Neural cell (in vitro differentiated cells): ENCODE results near the gene ADGRD1. TPM values are rescaled to one million over a fixed set of nuclear protein-coding genes. Genes with fewer than 3 reads are reported as not detected.

Source experiments
- H2AFZ ChIP-seq: fragments of 200-600, 300-800 bp; sonication (generic), shearing (Covaris generic); 2 replicates; pipeline ENCODE4 v1.6.0; 2014; ENCODE audit warnings: low read depth, mild to moderate bottlenecking, antibody characterized with exemption, low read length, moderate library complexity
- H3F3A ChIP-seq: fragments of 200-600 bp; shearing (Covaris generic); 2 replicates; pipeline ENCODE4 v1.6.1; 2016; ENCODE audit warnings: mild to moderate bottlenecking, moderate library complexity, mixed read lengths, antibody characterized with exemption, low read length; ENCODE audit not compliant: insufficient read depth, poor library complexity, severe bottlenecking
- H3K27ac ChIP-seq: fragments of 200-600, 300-800 bp; sonication (generic), shearing (Covaris generic); 2 replicates; pipeline ENCODE4 v1.5.1; 2014; ENCODE audit warnings: mild to moderate bottlenecking, low read length, moderate library complexity
- H3K27me3 ChIP-seq: fragments of 300-800, 200-600 bp; sonication (generic), shearing (Covaris generic); 2 replicates; pipeline ENCODE4 v1.6.0; 2014; ENCODE audit warnings: mild to moderate bottlenecking, low read depth, low read length, moderate library complexity; ENCODE audit not compliant: insufficient read depth
- H3K36me3 ChIP-seq: fragments of 300-800, 200-600 bp; sonication (generic), shearing (Covaris generic); 2 replicates; pipeline ENCODE4 v1.5.1; 2014; ENCODE audit warnings: mild to moderate bottlenecking, antibody characterized with exemption, low read length, moderate library complexity; ENCODE audit not compliant: insufficient read depth
- H3K4me2 ChIP-seq: fragments of 300-800, 200-600 bp; sonication (generic), shearing (Covaris generic); 2 replicates; pipeline ENCODE4 v1.6.0; 2014; ENCODE audit warnings: mild to moderate bottlenecking, low read length
- H3K4me3 ChIP-seq: fragments of 300-800, 200-600 bp; sonication (generic), shearing (Covaris generic); 2 replicates; pipeline ENCODE4 v1.5.1; 2014; ENCODE audit warnings: mild to moderate bottlenecking, low read length, moderate library complexity
- H3K79me2 ChIP-seq: fragments of 200-600 bp; shearing (Covaris generic); replicated peaks from 2 replicates; pipeline ENCODE4 v1.6.0; 2014; ENCODE audit warnings: mild to moderate bottlenecking, low read length, moderate library complexity; ENCODE audit not compliant: insufficient read depth
- H3K9ac ChIP-seq: fragments of 300-800, 200-600 bp; sonication (generic), shearing (Covaris generic); 2 replicates; pipeline ENCODE4 v1.6.1; 2016; ENCODE audit warnings: mild to moderate bottlenecking, low read length, mixed read lengths
- H3K9me2 ChIP-seq: fragments of 200-600 bp; shearing (Covaris generic); 2 replicates; pipeline ENCODE4 v1.6.1; 2016; ENCODE audit warnings: mild to moderate bottlenecking, low read length, mixed read lengths; ENCODE audit not compliant: insufficient read depth
- H3K9me3 ChIP-seq: fragments of 200-600, 300-800 bp; sonication (generic), shearing (Covaris generic); 2 replicates; pipeline ENCODE4 v1.6.1; 2016; ENCODE audit warnings: mild to moderate bottlenecking, mixed run types, low read length, moderate library complexity, mixed read lengths
- H4K20me1 ChIP-seq: fragments of 200-600 bp; shearing (Covaris generic); 2 replicates; pipeline ENCODE4 v1.6.1; 2016; ENCODE audit warnings: mild to moderate bottlenecking, mixed run types; ENCODE audit not compliant: insufficient read depth
- CTCF ChIP-seq: fragments of 450-650 bp; IDR thresholded peaks from 2 replicates; pipeline ENCODE4 v1.5.1; 2014; ENCODE audit warnings: antibody characterized with exemption, mild to moderate bottlenecking, moderate library complexity; ENCODE audit not compliant: poor library complexity, severe bottlenecking
- EP300 ChIP-seq: fragments of 450-650 bp; conservative IDR thresholded peaks from 2 replicates; pipeline ENCODE4 v1.6.1; 2014; ENCODE audit warnings: antibody characterized with exemption, mild to moderate bottlenecking, moderate library complexity; ENCODE audit not compliant: poor library complexity, severe bottlenecking
- EZH2 ChIP-seq: fragments of 200-600, 300-800 bp; shearing (Covaris generic), sonication (generic); IDR thresholded peaks from 2 replicates; pipeline ENCODE4 v1.6.1; 2014; ENCODE audit warnings: antibody characterized with exemption, low read length, borderline replicate concordance, mild to moderate bottlenecking; ENCODE audit not compliant: insufficient read depth, poor library complexity, severe bottlenecking
- MXI1 ChIP-seq: fragments of 450-650 bp; conservative IDR thresholded peaks from 2 replicates; pipeline ENCODE4 v1.6.1; 2014; ENCODE audit warnings: antibody characterized with exemption, mild to moderate bottlenecking; ENCODE audit not compliant: poor library complexity, severe bottlenecking
- POLR2AphosphoS5 ChIP-seq: IDR thresholded peaks from 2 replicates; pipeline ENCODE4 v1.6.1; 2012
- RAD21 ChIP-seq: fragments of 450-650 bp; conservative IDR thresholded peaks from 2 replicates; pipeline ENCODE4 v1.6.1; 2014; ENCODE audit warnings: antibody characterized with exemption, mild to moderate bottlenecking, moderate library complexity
- REST ChIP-seq: IDR thresholded peaks from 2 replicates; pipeline ENCODE4 v1.6.1; 2012; ENCODE audit warnings: borderline replicate concordance
- SMC3 ChIP-seq: fragments of 450-650 bp; conservative IDR thresholded peaks from 2 replicates; pipeline ENCODE4 v1.6.1; 2014; ENCODE audit warnings: antibody characterized with exemption, mild to moderate bottlenecking, moderate library complexity; ENCODE audit not compliant: poor library complexity
- TAF1 ChIP-seq: IDR thresholded peaks from 2 replicates; pipeline ENCODE4 v1.6.1; 2012; ENCODE audit warnings: low read depth
- polyA plus RNA-seq: library from polyadenylated mRNA; depleted of rRNA; stranded (reverse); fragments of >200 nt; gene quantifications from 2 replicates; pipeline ENCODE4 v1.2.3, GENCODE V29; 2014

ADGRD1 gene
- polyA plus RNA-seq, 1 donor from 2014 or later: 1.7 TPM

GRCh38 chr12:131038961-131039950 lies 85.5 kb downstream of the ADGRD1 start:
- no peak for TF ChIP-seq POLR2AphosphoS5
- no peak for TF ChIP-seq SMC3
- TF ChIP-seq CTCF: no peak
- TF ChIP-seq EP300: no peak
- no peak for TF ChIP-seq REST
- no peak for TF ChIP-seq MXI1
- no peak for TF ChIP-seq RAD21
- TF ChIP-seq EZH2: no peak
- Histone ChIP-seq H3K36me3 (no peaks in the 10 kb centered on the region), H3K27ac (no peak overlapping the region), H3K4me3 (no peak overlapping the region), H3K27me3 (no peaks in the 10 kb centered on the region), H3F3A (no peaks in the 10 kb centered on the region), H3K4me2 (no peak overlapping the region), H3K9ac (no peak overlapping the region), H2AFZ (no peak overlapping the region), H4K20me1 (no peaks in the 10 kb centered on the region), H3K9me3 (no peaks in the 10 kb centered on the region), H3K79me2 (no peaks in the 10 kb centered on the region), H3K9me2 (no peaks in the 10 kb centered on the region)

GRCh38 chr12:131040491-131040890 lies 86.8 kb downstream of the ADGRD1 start:
- Histone ChIP-seq H3K36me3 (no peaks in the 10 kb centered on the region), H2AFZ (no peak overlapping the region), H3K4me2 (no peak overlapping the region), H3K79me2 (no peaks in the 10 kb centered on the region), H3K27ac (no peak overlapping the region), H3F3A (no peaks in the 10 kb centered on the region), H4K20me1 (no peaks in the 10 kb centered on the region), H3K27me3 (no peaks in the 10 kb centered on the region), H3K9ac (no peak overlapping the region), H3K4me3 (no peak overlapping the region), H3K9me3 (no peaks in the 10 kb centered on the region), H3K9me2 (no peaks in the 10 kb centered on the region)
- TF ChIP-seq CTCF (no peak), RAD21 (no peak), REST (no peak), POLR2AphosphoS5 (no peak), SMC3 (no peak), TAF1 (no peak), EZH2 (no peak), EP300 (no peak), MXI1 (no peak)
